Measurements from ENCODE around the gene UBE4B.
A peak's percentile ranks its signal among the peaks of the same experiment; 100 is the strongest.

UBE4B gene

DNA sequence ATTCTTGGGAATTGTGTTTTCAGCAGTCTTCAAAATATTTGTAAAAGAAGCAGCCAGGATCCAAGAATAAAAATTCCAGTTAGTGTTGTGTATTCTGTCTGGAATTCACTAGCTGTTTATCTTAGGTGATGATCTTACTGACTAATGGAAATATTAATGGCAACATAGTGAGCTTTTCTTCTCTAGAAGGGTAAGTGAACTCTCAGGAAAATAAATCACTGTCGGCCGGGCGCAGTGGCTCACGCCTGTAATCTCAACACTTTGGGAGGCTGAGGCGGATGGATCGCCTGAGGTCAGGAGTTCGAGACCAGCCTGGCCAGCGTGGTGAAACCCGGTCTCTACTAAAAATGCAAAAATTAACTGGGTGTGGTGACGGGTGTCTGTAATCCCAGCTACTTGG is 90.2 kb downstream of the UBE4B start:
- Histone ChIP-seq H3K4me1 (ENCODE audit: insufficient read depth, low read length) (peaks cover 10% of the 10 kb centered on the region), H3K36me3 (ENCODE audit: insufficient read depth, low read length) (peaks cover 19% of the 10 kb centered on the region), H3K9me3 (ENCODE audit: low read length) (no peaks in the 10 kb centered on the region), H3K4me3 (ENCODE audit: low read depth in 1 of 2, low read length in 2 of 2) (no peak overlapping the region), H3K27ac (ENCODE audit: low read depth, low read length) (peak overlapping the region; percentile 56), H3K27me3 (ENCODE audit: control insufficient read depth in 1 of 2, insufficient read depth in 2 of 2, low read length in 2 of 2) (no peaks in the 10 kb centered on the region), H3K9ac (ENCODE audit: low read length) (no peak overlapping the region)

DNA sequence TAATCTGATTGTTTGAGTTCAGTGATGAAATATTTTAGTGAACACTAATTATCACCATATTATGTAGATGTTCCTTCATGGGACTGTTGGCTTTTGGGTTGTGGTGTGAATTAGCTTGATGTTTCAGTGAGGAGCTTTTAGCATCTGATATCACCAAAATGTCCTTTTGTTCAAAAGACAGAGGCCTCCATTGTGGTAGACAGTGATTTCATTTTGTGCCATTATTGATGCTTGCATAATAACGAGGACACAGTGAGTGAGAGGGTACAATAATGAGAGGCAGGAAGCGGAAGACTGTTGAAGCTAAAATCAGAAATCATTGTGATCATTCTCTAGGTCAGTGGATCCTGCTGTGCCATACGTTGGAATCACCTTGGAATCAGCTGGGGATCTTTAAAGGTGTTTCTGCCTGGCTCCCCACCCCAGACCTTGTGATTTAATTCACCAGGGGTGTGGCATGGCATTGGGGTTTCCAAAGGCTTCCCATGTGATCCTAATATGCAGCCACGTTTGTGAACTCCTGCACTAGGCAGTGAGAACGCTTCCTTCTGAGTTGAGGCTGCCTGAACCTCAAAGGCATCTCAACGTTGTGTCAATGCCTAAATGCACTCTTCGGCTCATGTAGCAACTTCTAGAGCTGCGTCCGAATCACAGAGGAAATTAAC is 95.5 kb downstream of the UBE4B start:
- Histone ChIP-seq H3K9ac (ENCODE audit: low read length) (no peak overlapping the region), H3K27ac (ENCODE audit: low read depth, low read length) (no peak overlapping the region)

DNA sequence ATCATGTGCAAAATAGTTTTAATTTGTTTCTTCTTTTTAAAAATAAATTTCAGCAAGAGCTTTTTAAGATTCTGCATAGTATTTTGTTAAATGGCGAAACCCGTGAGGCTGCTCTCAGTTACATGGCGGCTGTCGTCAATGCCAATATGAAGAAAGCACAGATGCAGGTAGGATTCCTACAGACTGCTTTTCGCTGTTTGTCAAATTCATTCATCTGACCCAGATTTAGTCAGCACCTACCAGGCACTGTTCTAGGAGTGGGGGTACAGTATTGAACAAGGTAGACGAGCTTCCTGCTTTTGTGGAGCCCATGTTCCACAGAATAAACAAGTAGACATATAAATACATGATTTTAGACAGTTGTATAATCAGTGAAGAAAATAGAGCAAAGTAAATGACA is 99.6 kb downstream of the UBE4B start:
- no peaks in the 10 kb centered on the region for H3K27me3 ChIP-seq (ENCODE audit: control insufficient read depth in 1 of 2, insufficient read depth in 2 of 2, low read length in 2 of 2)
- H3K9ac ChIP-seq (ENCODE audit: low read length), result no peak overlapping the region
- H3K27ac ChIP-seq (ENCODE audit: low read depth, low read length), result no peak overlapping the region
- no peak overlapping the region for H3K4me3 ChIP-seq (ENCODE audit: low read depth in 1 of 2, low read length in 2 of 2)
- no peaks in the 10 kb centered on the region for H3K4me1 ChIP-seq (ENCODE audit: insufficient read depth, low read length)
- peaks cover 41% of the 10 kb centered on the region for H3K36me3 ChIP-seq (ENCODE audit: insufficient read depth, low read length)
- H3K9me3 ChIP-seq (ENCODE audit: low read length), result no peaks in the 10 kb centered on the region

More for the DNA sequence above, 95.5 kb downstream of the UBE4B start:
- H3K4me3 ChIP-seq (ENCODE audit: low read depth in 1 of 2, low read length in 2 of 2), result no peak overlapping the region
- H3K9me3 ChIP-seq (ENCODE audit: low read length), result no peaks in the 10 kb centered on the region
- no peaks in the 10 kb centered on the region for H3K27me3 ChIP-seq (ENCODE audit: control insufficient read depth in 1 of 2, insufficient read depth in 2 of 2, low read length in 2 of 2)
- peaks cover 3% of the 10 kb centered on the region for H3K4me1 ChIP-seq (ENCODE audit: insufficient read depth, low read length)
- H3K36me3 ChIP-seq (ENCODE audit: insufficient read depth, low read length), result peaks cover 40% of the 10 kb centered on the region

DNA sequence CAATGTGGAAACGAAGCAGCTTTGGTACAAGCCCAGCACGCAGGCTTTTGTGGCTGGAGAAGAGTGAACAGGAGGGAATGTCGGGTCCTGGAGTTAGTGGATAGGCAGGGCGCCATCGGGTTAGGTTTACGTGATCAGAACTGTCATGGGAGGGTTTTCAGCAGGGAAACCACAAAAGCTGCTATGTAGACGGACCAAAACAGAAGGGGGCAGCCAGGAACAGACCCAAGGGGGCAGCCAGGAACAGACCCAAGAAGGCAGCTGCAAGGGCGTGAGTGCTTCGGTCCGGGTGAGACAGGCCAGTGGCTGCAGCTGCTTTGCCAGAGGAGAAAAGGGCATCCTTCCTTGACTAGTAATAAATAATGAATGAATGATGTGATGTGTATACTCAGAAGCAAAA is 100.1 kb downstream of the UBE4B start:
- H3K27ac ChIP-seq (ENCODE audit: low read depth, low read length), result no peak overlapping the region
- H3K36me3 ChIP-seq (ENCODE audit: insufficient read depth, low read length), result peaks cover 43% of the 10 kb centered on the region
- no peak overlapping the region for H3K9ac ChIP-seq (ENCODE audit: low read length)

DNA sequence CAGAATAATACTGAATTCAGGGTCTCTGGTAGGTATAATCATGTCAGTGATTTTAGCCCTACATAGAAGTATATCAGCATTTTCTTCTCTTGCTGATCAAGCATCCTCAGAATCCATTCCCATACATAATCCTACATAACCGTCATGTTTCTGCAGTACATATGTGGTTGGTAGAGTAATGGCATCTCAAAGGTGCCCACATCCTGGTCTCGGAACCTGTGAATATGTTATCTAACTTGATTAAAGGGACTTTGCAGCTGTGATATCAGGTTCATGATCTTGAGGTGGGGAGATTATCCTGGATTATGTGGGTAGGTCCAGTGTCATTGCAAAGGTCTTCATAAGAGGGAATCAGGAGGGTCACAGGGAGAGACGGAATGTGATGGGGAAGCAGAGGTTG is 108.2 kb downstream of the UBE4B start:
- Histone ChIP-seq H3K36me3 (ENCODE audit: insufficient read depth, low read length) (peaks cover 27% of the 10 kb centered on the region), H3K27ac (ENCODE audit: low read depth, low read length) (no peak overlapping the region), H3K9ac (ENCODE audit: low read length) (no peak overlapping the region), H3K9me3 (ENCODE audit: low read length) (no peaks in the 10 kb centered on the region), H3K4me1 (ENCODE audit: insufficient read depth, low read length) (no peaks in the 10 kb centered on the region), H3K27me3 (ENCODE audit: control insufficient read depth in 1 of 2, insufficient read depth in 2 of 2, low read length in 2 of 2) (no peaks in the 10 kb centered on the region), H3K4me3 (ENCODE audit: low read depth in 1 of 2, low read length in 2 of 2) (no peak overlapping the region)

More for the DNA sequence above, 100.1 kb downstream of the UBE4B start:
- no peak overlapping the region for H3K4me3 ChIP-seq (ENCODE audit: low read depth in 1 of 2, low read length in 2 of 2)
- no peaks in the 10 kb centered on the region for H3K27me3 ChIP-seq (ENCODE audit: control insufficient read depth in 1 of 2, insufficient read depth in 2 of 2, low read length in 2 of 2)
- H3K4me1 ChIP-seq (ENCODE audit: insufficient read depth, low read length), result no peaks in the 10 kb centered on the region
- H3K9me3 ChIP-seq (ENCODE audit: low read length), result no peaks in the 10 kb centered on the region

DNA sequence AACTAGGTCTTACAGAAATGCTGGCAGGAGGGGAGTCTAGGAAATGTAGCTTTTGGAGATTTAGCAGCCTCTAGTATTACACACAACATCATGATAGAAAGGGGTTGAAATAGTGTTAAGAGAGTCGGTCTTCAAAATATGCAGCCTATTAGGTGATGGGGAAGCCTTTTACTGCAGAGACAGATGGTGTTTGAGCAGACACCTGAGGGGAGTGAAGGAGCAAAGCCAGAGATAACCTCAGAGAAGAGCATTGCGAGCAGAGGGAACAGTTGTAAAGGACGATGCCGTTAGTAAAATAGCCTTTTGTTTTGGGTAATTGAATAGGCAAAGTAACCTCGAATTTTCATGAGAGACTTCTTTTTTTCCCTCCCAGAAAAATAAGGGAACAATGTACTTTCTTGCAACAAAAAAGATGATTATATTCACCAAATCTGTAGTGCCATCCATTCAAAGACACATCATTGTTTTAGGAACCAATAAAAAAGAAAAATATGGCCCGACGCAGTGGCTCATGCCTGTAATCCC is 111.3 kb downstream of the UBE4B start:
- Histone ChIP-seq H3K9ac (ENCODE audit: low read length) (no peak overlapping the region), H3K27ac (ENCODE audit: low read depth, low read length) (no peak overlapping the region), H3K4me1 (ENCODE audit: insufficient read depth, low read length) (peaks cover 4% of the 10 kb centered on the region), H3K36me3 (ENCODE audit: insufficient read depth, low read length) (peaks cover 30% of the 10 kb centered on the region), H3K9me3 (ENCODE audit: low read length) (no peaks in the 10 kb centered on the region), H3K4me3 (ENCODE audit: low read depth in 1 of 2, low read length in 2 of 2) (no peak overlapping the region), H3K27me3 (ENCODE audit: control insufficient read depth in 1 of 2, insufficient read depth in 2 of 2, low read length in 2 of 2) (no peaks in the 10 kb centered on the region)

DNA sequence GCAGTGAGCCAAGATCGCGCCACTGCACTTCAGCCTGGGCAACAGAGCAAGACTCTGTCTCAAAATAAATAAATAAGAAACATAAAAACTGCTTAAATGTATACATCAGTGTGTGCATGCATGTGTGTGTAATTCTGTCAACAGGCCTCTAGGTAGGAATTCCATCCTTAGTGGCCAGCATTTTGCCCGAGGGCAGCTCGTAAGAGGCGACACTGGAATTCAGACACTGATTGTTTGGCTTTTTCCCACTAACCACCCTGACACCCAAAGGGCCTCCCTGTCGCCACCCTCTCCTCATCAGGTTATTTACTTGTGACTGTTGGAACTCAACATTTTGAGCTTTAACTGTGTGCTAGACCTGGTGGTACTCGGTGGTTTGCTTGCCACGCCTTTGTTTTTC is 113.6 kb downstream of the UBE4B start:
- peaks cover 8% of the 10 kb centered on the region for H3K4me1 ChIP-seq (ENCODE audit: insufficient read depth, low read length)
- no peak overlapping the region for H3K4me3 ChIP-seq (ENCODE audit: low read depth in 1 of 2, low read length in 2 of 2)
- no peaks in the 10 kb centered on the region for H3K9me3 ChIP-seq (ENCODE audit: low read length)
- H3K27me3 ChIP-seq (ENCODE audit: control insufficient read depth in 1 of 2, insufficient read depth in 2 of 2, low read length in 2 of 2), result no peaks in the 10 kb centered on the region
- no peak overlapping the region for H3K27ac ChIP-seq (ENCODE audit: low read depth, low read length)
- no peak overlapping the region for H3K9ac ChIP-seq (ENCODE audit: low read length)
- peaks cover 24% of the 10 kb centered on the region for H3K36me3 ChIP-seq (ENCODE audit: insufficient read depth, low read length)

DNA sequence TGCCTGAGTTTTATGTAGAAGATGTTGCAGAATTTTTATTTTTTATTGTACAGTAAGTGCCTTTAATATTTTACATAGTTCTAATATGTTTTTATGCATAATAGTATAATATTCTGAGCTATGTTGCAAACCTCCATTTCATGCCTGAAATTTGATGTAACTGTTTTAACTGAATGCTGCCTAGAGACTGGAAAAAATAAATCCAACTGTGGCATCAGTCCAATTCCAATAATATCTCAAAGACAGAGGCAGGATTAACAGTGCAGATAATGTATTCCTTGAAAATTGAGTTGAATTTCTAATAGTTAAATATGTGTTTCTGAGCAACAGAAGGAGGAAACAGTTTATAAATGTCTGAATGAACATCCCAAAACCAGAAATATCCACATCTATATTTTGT is 116.5 kb downstream of the UBE4B start:
- H3K9me3 ChIP-seq (ENCODE audit: low read length), result no peaks in the 10 kb centered on the region
- H3K9ac ChIP-seq (ENCODE audit: low read length), result no peak overlapping the region
- H3K27ac ChIP-seq (ENCODE audit: low read depth, low read length), result no peak overlapping the region
- H3K36me3 ChIP-seq (ENCODE audit: insufficient read depth, low read length), result peaks cover 20% of the 10 kb centered on the region
- H3K4me3 ChIP-seq (ENCODE audit: low read depth in 1 of 2, low read length in 2 of 2), result no peak overlapping the region
- peaks cover 8% of the 10 kb centered on the region for H3K4me1 ChIP-seq (ENCODE audit: insufficient read depth, low read length)
- H3K27me3 ChIP-seq (ENCODE audit: control insufficient read depth in 1 of 2, insufficient read depth in 2 of 2, low read length in 2 of 2), result no peaks in the 10 kb centered on the region

DNA sequence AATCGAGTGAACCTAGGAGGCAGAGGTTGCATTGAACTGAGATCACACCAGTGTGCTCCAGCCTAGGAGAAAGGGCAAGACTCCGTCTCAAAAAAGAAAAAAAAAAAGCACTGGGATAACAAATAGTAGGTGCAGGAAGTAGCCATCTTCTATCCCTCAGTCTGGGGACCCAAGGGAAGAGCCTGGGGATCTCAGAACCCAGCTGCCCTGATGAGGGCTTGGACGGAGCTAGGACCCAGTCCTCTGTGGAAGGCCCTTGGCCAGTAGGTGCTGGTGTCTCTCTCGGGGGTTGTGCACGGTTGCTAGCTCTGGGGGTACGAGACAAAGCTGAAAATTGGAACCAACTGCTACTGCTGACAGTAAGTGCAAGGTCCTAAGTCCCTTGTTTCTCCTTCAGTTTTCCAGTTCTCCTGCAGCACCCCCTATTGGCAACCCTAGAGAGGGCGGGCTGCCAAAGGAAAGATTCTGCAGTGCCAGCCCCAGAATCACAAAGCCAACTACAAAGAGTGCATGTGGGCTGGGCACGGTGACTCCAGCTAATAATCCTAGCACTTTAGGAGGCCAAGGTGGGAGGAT is 120.0 kb downstream of the UBE4B start:
- Histone ChIP-seq H3K27me3 (ENCODE audit: control insufficient read depth in 1 of 2, insufficient read depth in 2 of 2, low read length in 2 of 2) (no peaks in the 10 kb centered on the region), H3K9me3 (ENCODE audit: low read length) (no peaks in the 10 kb centered on the region), H3K36me3 (ENCODE audit: insufficient read depth, low read length) (peaks cover 7% of the 10 kb centered on the region), H3K4me1 (ENCODE audit: insufficient read depth, low read length) (peaks cover 8% of the 10 kb centered on the region), H3K4me3 (ENCODE audit: low read depth in 1 of 2, low read length in 2 of 2) (no peak overlapping the region), H3K9ac (ENCODE audit: low read length) (no peak overlapping the region), H3K27ac (ENCODE audit: low read depth, low read length) (no peak overlapping the region)

DNA sequence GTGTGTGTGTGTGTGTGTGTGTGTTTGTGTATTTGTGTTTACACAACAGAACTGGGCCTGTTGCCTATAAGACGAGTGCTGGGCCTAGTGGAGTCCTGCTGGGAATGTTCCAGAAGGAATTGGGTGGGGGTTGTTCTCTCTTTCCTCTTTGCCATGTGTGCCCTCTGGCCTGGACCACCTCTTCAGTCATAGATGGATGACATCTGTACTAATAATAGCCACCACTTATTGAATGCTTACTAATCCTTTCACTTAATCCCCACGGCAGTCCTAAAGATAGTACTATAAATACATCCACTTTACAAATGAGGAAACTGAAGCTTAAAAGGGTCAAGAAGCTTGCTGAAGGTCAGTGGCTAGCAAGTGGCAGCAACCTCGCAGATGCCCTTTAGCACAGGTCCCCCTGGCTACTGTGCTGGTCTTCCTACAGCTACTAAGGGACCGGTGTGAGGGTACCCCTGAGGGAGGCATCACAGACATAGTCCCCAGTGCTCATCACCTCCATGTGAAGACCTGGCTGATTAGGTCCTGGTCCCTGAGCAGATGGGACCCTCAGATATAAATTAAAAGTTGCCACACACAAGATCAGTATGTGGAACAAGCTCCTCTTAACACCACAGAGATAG is 122.4 kb downstream of the UBE4B start:
- Histone ChIP-seq H3K4me3 (ENCODE audit: low read depth in 1 of 2, low read length in 2 of 2) (no peak overlapping the region), H3K27me3 (ENCODE audit: control insufficient read depth in 1 of 2, insufficient read depth in 2 of 2, low read length in 2 of 2) (no peaks in the 10 kb centered on the region), H3K27ac (ENCODE audit: low read depth, low read length) (no peak overlapping the region), H3K9me3 (ENCODE audit: low read length) (no peaks in the 10 kb centered on the region), H3K9ac (ENCODE audit: low read length) (no peak overlapping the region), H3K36me3 (ENCODE audit: insufficient read depth, low read length) (peaks cover 20% of the 10 kb centered on the region), H3K4me1 (ENCODE audit: insufficient read depth, low read length) (peaks cover 2% of the 10 kb centered on the region)

DNA sequence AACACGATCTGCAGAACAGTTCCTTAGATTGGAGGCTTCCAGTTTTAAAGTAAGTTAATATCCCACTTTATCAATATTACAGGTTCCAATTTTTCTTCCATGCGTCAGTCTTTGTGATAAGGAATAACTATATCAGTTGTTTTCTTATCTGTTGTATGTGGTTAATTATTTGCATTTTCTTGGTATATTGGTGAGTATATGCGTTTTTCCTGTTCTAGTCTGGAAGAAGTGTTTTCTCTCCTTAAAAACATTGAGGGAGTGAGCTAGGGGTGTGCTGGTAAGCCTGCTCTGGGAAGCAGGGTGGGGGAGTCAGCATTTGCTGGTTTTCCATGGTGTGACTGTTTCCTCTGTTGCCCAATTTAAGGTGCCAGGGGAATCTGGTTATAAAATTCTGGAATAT is 127.4 kb downstream of the UBE4B start:
- H3K27ac ChIP-seq (ENCODE audit: low read depth, low read length), result no peak overlapping the region
- H3K9ac ChIP-seq (ENCODE audit: low read length), result no peak overlapping the region
- no peaks in the 10 kb centered on the region for H3K9me3 ChIP-seq (ENCODE audit: low read length)
- no peak overlapping the region for H3K4me3 ChIP-seq (ENCODE audit: low read depth in 1 of 2, low read length in 2 of 2)
- peaks cover 14% of the 10 kb centered on the region for H3K4me1 ChIP-seq (ENCODE audit: insufficient read depth, low read length)
- no peaks in the 10 kb centered on the region for H3K27me3 ChIP-seq (ENCODE audit: control insufficient read depth in 1 of 2, insufficient read depth in 2 of 2, low read length in 2 of 2)
- H3K36me3 ChIP-seq (ENCODE audit: insufficient read depth, low read length), result peaks cover 23% of the 10 kb centered on the region
